GM12878 (cell line): Measurements from ENCODE around the gene SEPTIN10.

Experiments
- BCL11A ChIP-seq: IDR thresholded peaks from 2 replicates; pipeline ENCODE4 v1.6.1; 2011; ENCODE audit warnings: low read depth, low read length
- EP300 ChIP-seq, 2 experiments: fragments of 150-350 bp in 1 of 2; IDR thresholded peaks; 2 replicates each; pipeline ENCODE4 v1.6.1; 2011 to 2012; ENCODE audit warnings: low read depth in 2 of 2, low read length in 2 of 2, borderline replicate concordance in 1 of 2, improper control_type of control experiment in 1 of 2, inconsistent platforms in 1 of 2; ENCODE audit not compliant: control insufficient read depth in 1 of 2
- EZH2 ChIP-seq: IDR thresholded peaks from 2 replicates; pipeline ENCODE4 v1.6.1; 2012; ENCODE audit warnings: low read depth, mild to moderate bottlenecking, control low read depth, inconsistent platforms, low read length, borderline replicate concordance; ENCODE audit not compliant: control insufficient read depth
- GABPA ChIP-seq: IDR thresholded peaks from 2 replicates; pipeline ENCODE4 v1.6.1; 2014; ENCODE audit warnings: antibody characterized with exemption, low read depth, mild to moderate bottlenecking, inconsistent platforms
- POLR2AphosphoS5 ChIP-seq: IDR thresholded peaks from 2 replicates; pipeline ENCODE4 v1.6.1; 2011; ENCODE audit warnings: mild to moderate bottlenecking, low read length, inconsistent platforms
- TAF1 ChIP-seq: IDR thresholded peaks from 2 replicates; pipeline ENCODE4 v1.6.1; 2011; ENCODE audit warnings: mild to moderate bottlenecking, low read depth, low read length, borderline replicate concordance
- YY1 ChIP-seq: IDR thresholded peaks from 2 replicates; pipeline ENCODE4 v1.6.1; 2011; ENCODE audit warnings: low read depth, mild to moderate bottlenecking, low read length

DNA sequence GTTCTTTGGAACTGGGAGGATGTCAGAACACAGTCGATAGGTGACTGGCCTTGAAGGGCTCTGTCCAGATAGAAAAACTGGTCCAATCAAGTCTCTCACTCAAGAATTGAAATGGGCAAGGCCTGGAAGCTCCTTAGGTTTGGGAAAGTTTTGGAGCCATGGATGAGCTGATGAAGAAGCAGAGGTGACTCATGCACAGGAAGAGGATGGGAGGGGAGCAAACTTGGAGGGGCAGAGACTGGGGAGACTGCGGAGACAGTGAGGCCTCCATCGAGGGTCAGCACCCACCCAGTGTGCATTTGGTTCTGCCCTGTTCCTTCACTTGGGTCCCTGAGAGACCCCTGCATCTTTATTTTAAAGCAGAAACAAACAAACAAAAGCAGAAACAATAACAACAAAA is 41.5 kb upstream of the SEPTIN10 start:
- no peak for TF ChIP-seq YY1
- no peak for TF ChIP-seq EZH2
- TF ChIP-seq POLR2AphosphoS5 = no peak
- TF ChIP-seq TAF1 = no peak
- no peak for TF ChIP-seq EP300 (IDR thresholded peaks at IDR 0.05; ENCODE audit: borderline replicate concordance in 1 of 2, control insufficient read depth in 1 of 2, low read depth in 2 of 2, low read length in 2 of 2)
- no peak for TF ChIP-seq BCL11A
- no peak for TF ChIP-seq GABPA
